K562 (cell line): ENCODE data around the gene NR6A1. TPM values are rescaled to one million over a fixed set of nuclear protein-coding genes. Genes with fewer than 3 reads are reported as not detected.
"Not testable (repeated sequence)": the region's sequence is repeated elsewhere in the genome, so short reads cannot be mapped to it uniquely, and the experiment has no call there.

Experiments used
- ATAC-seq: fragments of 200-7000 bp; cut with Tn5 transposase; 3 replicates; pipeline ENCODE4 v1.9.1; 2020; ENCODE audit warnings: moderate library complexity
- BruUV-seq: library from RNA; stranded (reverse); fragments of 400-500 nt; replicated peaks from 2 replicates; lab custom pipeline; 2021; lab: Mats Ljungman, UMichigan
- CTCF ChIA-PET: fragments of 300-600 bp; formaldehyde crosslinking; extraction: SDS; loops from one replicate; lab custom pipeline; 2021; ENCODE audit warnings: low intra/inter-chr PET ratio; lab: Yijun Ruan, JAX
- POLR2A ChIA-PET: fragments of 300-600, 350-650 bp; sonication (Branson Sonifier 250); formaldehyde crosslinking; extraction: SDS; loops from one replicate; lab custom pipeline; 2021; ENCODE audit warnings: antibody characterized with exemption, inconsistent platforms; lab: Yijun Ruan, JAX
- DNase-seq, 4 experiments: peaks; one replicate each; pipeline versions ENCODE4 v3.0.0 to v3.0.0-alpha.2; 2011 to 2018; ENCODE audit warnings: low spot score in 3 of 4, mixed read lengths in 3 of 4; ENCODE audit errors: extremely low read depth in 1 of 4
- FAIRE-seq: peaks from 2 replicates; lab custom pipeline; 2011; peaks lifted over from hg19 to GRCh38; lab: Jason Lieb, UNC
- H2AFZ ChIP-seq: 2 replicates; pipeline ENCODE4 v1.6.0; 2011; ENCODE audit warnings: low read depth, low read length, control low read depth, inconsistent platforms
- H3K27ac ChIP-seq: fragments of 200-600 bp; 3 replicates; pipeline ENCODE4 v1.8.0; 2011; ENCODE audit warnings: low read depth, mild to moderate bottlenecking, control low read depth, inconsistent platforms, low read length, moderate library complexity, mixed read lengths; ENCODE audit errors: extremely low read depth
- H3K27me3 ChIP-seq, 2 experiments: fragments of 300-600 bp in 1 of 2; 2 replicates in 1 of 2; 3 replicates in 1 of 2; pipeline versions ENCODE4 v1.6.0 to v1.8.0; 2011; ENCODE audit warnings: inconsistent platforms in 2 of 2, low read length in 2 of 2, mild to moderate bottlenecking in 1 of 2, mixed read lengths in 1 of 2, moderate library complexity in 1 of 2; ENCODE audit not compliant: control insufficient read depth in 2 of 2, insufficient read depth in 2 of 2
- H3K36me3 ChIP-seq: fragments of 300-600 bp; 3 replicates; pipeline ENCODE4 v1.8.0; 2011; ENCODE audit warnings: mild to moderate bottlenecking, low read length, inconsistent platforms; ENCODE audit not compliant: control insufficient read depth, insufficient read depth
- H3K4me1 ChIP-seq, 2 experiments: fragments of 200-600 bp in 1 of 2; replicated peaks in 1 of 2; 2 replicates in 1 of 2; 3 replicates in 1 of 2; pipeline versions ENCODE4 v1.5.1 to v1.8.0; 2011; ENCODE audit warnings: inconsistent platforms in 2 of 2, low read length in 2 of 2, mild to moderate bottlenecking in 1 of 2, mixed read lengths in 1 of 2, moderate library complexity in 1 of 2; ENCODE audit not compliant: control insufficient read depth in 2 of 2, insufficient read depth in 2 of 2
- H3K4me2 ChIP-seq: 2 replicates; pipeline ENCODE4 v1.6.1; 2011; ENCODE audit warnings: low read length, control low read depth, inconsistent platforms, mixed read lengths; ENCODE audit not compliant: insufficient read depth
- H3K4me3 ChIP-seq: fragments of 200-600 bp; sonication (generic), shearing (Covaris generic); 2 replicates; pipeline ENCODE4 v1.5.1; 2016; ENCODE audit warnings: control low read depth, inconsistent platforms
- H3K79me2 ChIP-seq: fragments of 200-600 bp; 3 replicates; pipeline ENCODE4 v1.8.0; 2011; ENCODE audit warnings: low read length, inconsistent platforms; ENCODE audit not compliant: control insufficient read depth, insufficient read depth
- H3K9ac ChIP-seq, 2 experiments: 2 replicates each; pipeline versions ENCODE4 v1.6.0 to v1.6.1; 2011; ENCODE audit warnings: low read depth in 2 of 2, low read length in 2 of 2, control low read depth in 1 of 2, inconsistent platforms in 1 of 2, mild to moderate bottlenecking in 1 of 2, mixed read lengths in 1 of 2; ENCODE audit not compliant: insufficient read depth in 1 of 2
- H3K9me1 ChIP-seq: one replicate; pipeline ENCODE4 v1.6.0; 2011; ENCODE audit warnings: inconsistent platforms, mild to moderate bottlenecking, low read length, moderate library complexity; ENCODE audit not compliant: control insufficient read depth, insufficient read depth
- H3K9me3 ChIP-seq: replicated peaks from 2 replicates; pipeline ENCODE4 v1.5.1; 2011; ENCODE audit warnings: low read depth, low read length, inconsistent platforms; ENCODE audit not compliant: control insufficient read depth, insufficient read depth
- H4K20me1 ChIP-seq: replicated peaks from 2 replicates; pipeline ENCODE4 v1.6.1; 2011; ENCODE audit warnings: low read length, inconsistent platforms, mixed read lengths; ENCODE audit not compliant: control insufficient read depth, insufficient read depth
- C11orf30 ChIP-seq: fragments of 450-650 bp; IDR thresholded peaks from 2 replicates; pipeline ENCODE4 v1.6.1; 2016; ENCODE audit warnings: low read depth, mild to moderate bottlenecking
- HNRNPL ChIP-seq: fragments of 200-400 bp; formaldehyde crosslinking; IDR thresholded peaks from 2 replicates; pipeline ENCODE4 v1.6.1; 2017; ENCODE audit warnings: low read depth, mild to moderate bottlenecking, low read length
- NFE2L1 ChIP-seq: fragments of 450-650 bp; IDR thresholded peaks from 2 replicates; pipeline ENCODE4 v1.6.1; 2016; ENCODE audit warnings: missing genetic modification characterization, low read depth, mild to moderate bottlenecking, missing compliant biosample characterization, moderate library complexity, borderline replicate concordance
- SREBF1 ChIP-seq: fragments of 150-350 bp; IDR thresholded peaks from 2 replicates; pipeline ENCODE4 v1.6.1; 2014; ENCODE audit warnings: antibody characterized with exemption, low read depth, low read length, borderline replicate concordance
- ZNF316 ChIP-seq: fragments of 450-650 bp; IDR thresholded peaks from 2 replicates; pipeline ENCODE4 v1.6.1; 2016
- WGBS: fragments of 100-300 bp; shearing (Covaris generic); methylation state at CpG from one replicate; pipeline ENCODE4 v1.1.6; 2016; ENCODE audit warnings: low coverage, mixed read lengths; ENCODE audit not compliant: insufficient coverage; ENCODE audit errors: missing lambda C conversion rate; 5-methylcytosine and 5-hydroxymethylcytosine counted together
- in situ Hi-C: fragments of 300-500 bp; cut with MboI; formaldehyde crosslinking; loops from 4 replicates; pipeline ENCODE4 v1.15.0; 2018; ENCODE audit warnings: inconsistent platforms, mixed read lengths
- intact Hi-C: fragments of 100-400 bp; cut with micrococcal nuclease; formaldehyde crosslinking; loops from 2 replicates; pipeline ENCODE4 v1.14.2; 2022
- polyA plus RNA-seq, 8 experiments: library from polyadenylated mRNA; depleted of rRNA in 4 of 8; stranded (reverse) in 5 of 8; unstranded in 3 of 8; fragments of >200 nt; fragmentation: Nextera tagmentation in 2 of 8; fragmentation: Illumina TruSeq in 1 of 8; extraction: Ambion mirVana in 2 of 8; extraction: Trizol in 1 of 8; gene quantifications; 2 replicates each; pipeline versions ENCODE4 v1.2.1 to v1.2.3, GENCODE V29; 2011 to 2014; ENCODE audit warnings: inconsistent platforms in 1 of 8, missing spikeins in 1 of 8
- total RNA-seq, 7 experiments: library from RNA; depleted of rRNA in 6 of 7; stranded (reverse); fragments of >200 nt in 6 of 7; fragmentation: Illumina TruSeq in 2 of 7; extraction: Trizol in 2 of 7; gene quantifications; 2 replicates each; pipeline versions ENCODE4 v1.2.1 to v1.2.3, GENCODE V29; 2011 to 2021; ENCODE audit warnings: low replicate concordance in 1 of 7

NR6A1 gene
- total and polyA plus RNA-seq, 9 of the 15 experiments (the other 6 are each of a cell fraction or from before 2014, with no cell fraction given) = 9.7 to 55.4 (median 28.3) TPM

DNA sequence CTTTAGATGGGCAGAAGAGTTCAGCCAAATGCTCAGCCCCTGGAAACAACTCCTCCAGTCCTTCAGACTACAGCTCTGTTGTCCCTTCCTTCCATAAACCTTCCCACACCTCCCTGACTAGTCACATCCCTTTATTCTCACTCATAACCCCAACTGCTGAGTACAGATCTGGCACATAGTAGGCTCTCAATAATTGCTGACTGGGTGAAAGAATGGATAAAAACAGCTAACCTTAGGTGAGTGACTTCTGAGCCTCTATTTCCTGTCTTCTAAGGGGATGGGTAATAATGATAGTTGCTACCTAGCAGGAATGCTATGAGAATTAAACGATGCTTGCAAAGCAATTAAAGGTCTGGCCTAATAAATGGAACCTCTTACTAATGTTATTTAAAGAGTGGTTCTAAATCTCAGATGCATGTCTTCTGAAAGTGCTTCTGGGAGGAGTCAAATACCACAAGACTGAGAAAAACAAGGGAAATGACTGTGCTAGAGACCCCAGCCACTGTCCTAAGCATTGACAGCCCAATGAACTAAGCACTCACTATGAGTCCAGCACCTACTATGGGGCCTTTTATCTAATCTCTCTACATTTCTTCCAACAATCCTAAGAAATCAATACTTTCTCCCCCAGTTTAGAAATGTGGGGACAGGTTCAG, 2.5 kb upstream of the NR6A1 start:
- H3K9ac ChIP-seq = no peak overlapping the region
- ChIA-PET POLR2A (interaction anchor here (0.5 to 7.7 kb wide), 5 partner anchors 11 to 606 kb away, joined by 3 to 64 read pairs (median 3); partner anchors contain the start of gene WDR38), CTCF (interaction anchor here (1.0 to 6.7 kb wide), 6 partner anchors 73 to 604 kb away, joined by 3 to 209 read pairs (median 10); partner anchors contain the start of gene WDR38)
- no peak for TF ChIP-seq HNRNPL
- TF ChIP-seq NFE2L1 = no peak
- TF ChIP-seq C11orf30 = peak; percentile 29; the same call in 1 of the 2 replicates
- peak; percentile 78 for TF ChIP-seq ZNF316
- no peak for TF ChIP-seq SREBF1
- FAIRE-seq (no peak), DNase-seq (no peak), ATAC-seq (no peak)
- no TSS peak for BruUV-seq
- H3K9me1 ChIP-seq = no peaks in the 10 kb centered on the region
- no peak overlapping the region for H2AFZ ChIP-seq
- no peak overlapping the region for H3K4me2 ChIP-seq
- peaks cover 23% of the 10 kb centered on the region for H3K79me2 ChIP-seq
- 56% methylated on average over 1 of the region's 1 CpG for WGBS
- intact Hi-C loops = loop anchor here (1.0 to 2.0 kb wide), 4 partner anchors 80 to 601 kb away; partner anchors contain the start of genes SCAI and WDR38
- no peaks in the 10 kb centered on the region for H3K36me3 ChIP-seq
- no peak overlapping the region for H3K4me3 ChIP-seq
- 0 out of 5 replicates have a peak, but pooled peaks cover 0 to 4% of the 10 kb centered on the region in 2 experiments for H3K27me3 ChIP-seq
- H4K20me1 ChIP-seq = peaks cover 6% of the 10 kb centered on the region; the same call in 1 of the 2 replicates
- no peaks in the 10 kb centered on the region for H3K9me3 ChIP-seq
- peaks cover 3 to 26% of the 10 kb centered on the region in 2 experiments; a peak in 2 of 5 replicates for H3K4me1 ChIP-seq
- in situ Hi-C loops = loop anchor here (5.0 kb wide), 2 partner anchors 79 to 599 kb away; partner anchors contain the start of gene WDR38
- H3K27ac ChIP-seq = no peak overlapping the region

GRCh38 chr9:124772877-124773276, 1.8 kb upstream of the NR6A1 start:
- H3K27ac ChIP-seq, H3K9me3 ChIP-seq, H3K4me3 ChIP-seq, H4K20me1 ChIP-seq, H3K9me1 ChIP-seq, H2AFZ ChIP-seq, intact Hi-C loops, DNase-seq, H3K9ac ChIP-seq, ATAC-seq, BruUV-seq, H3K27me3 ChIP-seq, FAIRE-seq, H3K4me2 ChIP-seq, H3K36me3 ChIP-seq: not testable (repeated sequence)
- CTCF ChIA-PET = interaction anchor here (0.6 to 6.7 kb wide), 3 partner anchors 81 to 602 kb away, joined by 4 to 209 read pairs (median 18); partner anchors contain the start of gene WDR38
- peaks cover 30% of the 10 kb centered on the region for H3K79me2 ChIP-seq
- H3K4me1 ChIP-seq = peaks cover 3 to 26% of the 10 kb centered on the region in 2 experiments; a peak in 2 of 5 replicates
- POLR2A ChIA-PET = interaction anchor here (0.5 to 7.7 kb wide), 4 partner anchors 17 to 473 kb away, joined by 3 to 64 read pairs (median 6); partner anchors contain the start of gene WDR38
- 76% methylated on average over 13 of the region's 15 CpGs for WGBS
- in situ Hi-C loops = loop anchor here (5.0 kb wide), 2 partner anchors 79 to 599 kb away; partner anchors contain the start of gene WDR38
